ENCODE data around the gene KRTDAP. TPM values are rescaled to one million over a fixed set of nuclear protein-coding genes. Genes with fewer than 3 reads are reported as not detected.

The KRTDAP gene
- polyA plus RNA-seq, 1 donor (not counting 4 experiments of a cell fraction or from before 2014, with no cell fraction given), result 85.4 TPM

- Histone ChIP-seq H3K4me2 (ENCODE audit: control insufficient read depth, extremely low read depth, insufficient read depth, low read depth, low read length) (no peak overlapping the region), H3K79me2 (ENCODE audit: control insufficient read depth, insufficient read depth, low read length) (no peaks in the 10 kb centered on the region), H3K27ac (ENCODE audit: control insufficient read depth, insufficient read depth, low read length) (no peak overlapping the region), H4K20me1 (ENCODE audit: control insufficient read depth, extremely low read depth, insufficient read depth, low read length) (no peaks in the 10 kb centered on the region), H2AFZ (ENCODE audit: control insufficient read depth, low read length) (no peak overlapping the region), H3K4me1 (ENCODE audit: control insufficient read depth, extremely low read depth, insufficient read depth, low read length) (peaks cover 6% of the 10 kb centered on the region), H3K36me3 (ENCODE audit: control insufficient read depth in 2 of 2, extremely low read depth in 1 of 2, insufficient read depth in 2 of 2, low read length in 2 of 2) (no peaks in the 10 kb centered on the region), H3K9ac (ENCODE audit: control insufficient read depth, extremely low read depth, insufficient read depth, low read length) (no peak overlapping the region), H3K9me3 (ENCODE audit: control insufficient read depth, low read depth, low read length) (no peaks in the 10 kb centered on the region), H3K27me3 (ENCODE audit: control insufficient read depth, extremely low read depth, insufficient read depth, low read length) (peaks cover 4% of the 10 kb centered on the region), H3K9me1 (ENCODE audit: control insufficient read depth, extremely low read depth, insufficient read depth, low read length) (no peaks in the 10 kb centered on the region), H3K4me3 (ENCODE audit: control insufficient read depth in 2 of 3, extremely low read depth in 1 of 3, insufficient read depth in 2 of 3, low read depth in 1 of 3, low read length in 3 of 3) (no peak overlapping the region)
- DNase-seq (ENCODE audit: low read depth, low spot score), result no peak
- TF ChIP-seq EZH2 (IDR thresholded peaks at IDR 0.05; ENCODE audit: low read length) (no peak), CTCF (optimal IDR thresholded peaks at IDR 0.05 in 1 of 3, IDR thresholded peaks at IDR 0.05 in 1 of 3, conservative IDR thresholded peaks at IDR 0.05 in 1 of 3; ENCODE audit: extremely low read depth in 1 of 3, insufficient read depth in 2 of 3, low read length in 3 of 3) (no peak)
- dilution Hi-C loops (cut with MboI; ENCODE audit: extremely low pct_ligation_motif_present, low sequenced_read_pairs), result no loop called here
- FAIRE-seq, result no peak
Observed at GRCh38 chr19:35524181-35524837, 34.0 kb upstream of the KRTDAP start.

- Histone ChIP-seq H3K4me2 (ENCODE audit: control insufficient read depth, extremely low read depth, insufficient read depth, low read depth, low read length) (no peak overlapping the region), H3K4me3 (ENCODE audit: control insufficient read depth in 2 of 3, extremely low read depth in 1 of 3, insufficient read depth in 2 of 3, low read depth in 1 of 3, low read length in 3 of 3) (no peak overlapping the region), H3K27me3 (ENCODE audit: control insufficient read depth, extremely low read depth, insufficient read depth, low read length) (peaks cover 4% of the 10 kb centered on the region), H3K9me1 (ENCODE audit: control insufficient read depth, extremely low read depth, insufficient read depth, low read length) (no peaks in the 10 kb centered on the region), H2AFZ (ENCODE audit: control insufficient read depth, low read length) (no peak overlapping the region), H3K4me1 (ENCODE audit: control insufficient read depth, extremely low read depth, insufficient read depth, low read length) (peaks cover 16% of the 10 kb centered on the region), H3K9ac (ENCODE audit: control insufficient read depth, extremely low read depth, insufficient read depth, low read length) (no peak overlapping the region), H3K36me3 (ENCODE audit: control insufficient read depth in 2 of 2, extremely low read depth in 1 of 2, insufficient read depth in 2 of 2, low read length in 2 of 2) (no peaks in the 10 kb centered on the region), H3K27ac (ENCODE audit: control insufficient read depth, insufficient read depth, low read length) (no peak overlapping the region), H3K9me3 (ENCODE audit: control insufficient read depth, low read depth, low read length) (no peaks in the 10 kb centered on the region), H4K20me1 (ENCODE audit: control insufficient read depth, extremely low read depth, insufficient read depth, low read length) (no peaks in the 10 kb centered on the region), H3K79me2 (ENCODE audit: control insufficient read depth, insufficient read depth, low read length) (no peaks in the 10 kb centered on the region)
- no peak for TF ChIP-seq EZH2 (IDR thresholded peaks at IDR 0.05; ENCODE audit: low read length)
- TF ChIP-seq CTCF (optimal IDR thresholded peaks at IDR 0.05 in 1 of 3, IDR thresholded peaks at IDR 0.05 in 1 of 3, conservative IDR thresholded peaks at IDR 0.05 in 1 of 3; ENCODE audit: extremely low read depth in 1 of 3, insufficient read depth in 2 of 3, low read length in 3 of 3), result no peak
- FAIRE-seq, result no peak
- dilution Hi-C loops (cut with MboI; ENCODE audit: extremely low pct_ligation_motif_present, low sequenced_read_pairs), result no loop called here
- no peak for DNase-seq (ENCODE audit: low read depth, low spot score)
Observed at GRCh38 chr19:35522745-35523327, 32.6 kb upstream of the KRTDAP start.

Measured in keratinocyte (primary cell).